GM19239 (cell line): Measurements from ENCODE around the gene PRUNE2.

Source experiments
- DNase-seq: peaks from one replicate; pipeline ENCODE4 v3.0.0; 2011; ENCODE audit warnings: low spot score; ENCODE audit not compliant: insufficient read length
- FAIRE-seq: peaks from 2 replicates; lab custom pipeline; 2011; peaks lifted over from hg19 to GRCh38; lab: Jason Lieb, UNC

Gene PRUNE2

GRCh38 chr9:76592974-76593347 lies 313.0 kb downstream of the PRUNE2 start:
- DNase-seq = no peak
- no peak for FAIRE-seq

- no peak for DNase-seq
- no peak for FAIRE-seq
These were observed 313.6 kb downstream of the PRUNE2 start for GRCh38 chr9:76592091-76592973.

GRCh38 chr9:76591256-76591950 lies 314.5 kb downstream of the PRUNE2 start:
- DNase-seq = no peak
- no peak for FAIRE-seq

GRCh38 chr9:76588316-76588715 lies 317.6 kb downstream of the PRUNE2 start:
- no peak for DNase-seq
- FAIRE-seq = no peak

- FAIRE-seq (no peak), DNase-seq (no peak)
These were observed 319.3 kb downstream of the PRUNE2 start for GRCh38 chr9:76586390-76587314.

GRCh38 chr9:76585487-76586389 lies 320.2 kb downstream of the PRUNE2 start:
- DNase-seq = no peak

GRCh38 chr9:76583256-76583655 lies 322.7 kb downstream of the PRUNE2 start:
- no peak for DNase-seq
- FAIRE-seq = no peak

More at GRCh38 chr9:76585487-76586389, 320.2 kb downstream of the PRUNE2 start:
- no peak for FAIRE-seq

GRCh38 chr9:76581731-76582130 lies 324.2 kb downstream of the PRUNE2 start:
- DNase-seq (no peak), FAIRE-seq (no peak)

GRCh38 chr9:76580820-76581219 lies 325.1 kb downstream of the PRUNE2 start:
- no peak for FAIRE-seq

GRCh38 chr9:76580188-76580587 lies 325.7 kb downstream of the PRUNE2 start:
- DNase-seq (no peak), FAIRE-seq (no peak)

More at GRCh38 chr9:76580820-76581219, 325.1 kb downstream of the PRUNE2 start:
- DNase-seq = no peak

GRCh38 chr9:76576344-76576743 lies 329.6 kb downstream of the PRUNE2 start:
- no peak for DNase-seq
- FAIRE-seq = peak; percentile 26

- FAIRE-seq (no peak), DNase-seq (no peak)
These were observed 330.2 kb downstream of the PRUNE2 start for GRCh38 chr9:76575761-76576160.

GRCh38 chr9:76573905-76574760 lies 331.8 kb downstream of the PRUNE2 start:
- DNase-seq = no peak
- FAIRE-seq = no peak

- FAIRE-seq = no peak
- DNase-seq = no peak
These were observed 332.5 kb downstream of the PRUNE2 start for GRCh38 chr9:76573408-76573807.

GRCh38 chr9:76572151-76572550 lies 333.8 kb downstream of the PRUNE2 start:
- no peak for DNase-seq
- peak; percentile 51 for FAIRE-seq

- no peak for FAIRE-seq
- no peak for DNase-seq
These were observed 334.2 kb downstream of the PRUNE2 start for GRCh38 chr9:76571743-76572146.

GRCh38 chr9:76571288-76571687 lies 334.6 kb downstream of the PRUNE2 start:
- DNase-seq (peak; percentile 24), FAIRE-seq (peak; percentile 95)

GRCh38 chr9:76570826-76571225 lies 335.1 kb downstream of the PRUNE2 start:
- no peak for DNase-seq
- FAIRE-seq = peak; percentile 8
